ENCODE results near the gene TTC5. TPM values are rescaled to one million over a fixed set of nuclear protein-coding genes. Genes with fewer than 3 reads are reported as not detected.
A peak's percentile ranks its signal among the peaks of the same experiment; 100 is the strongest.
"Not testable (repeated sequence)": the region's sequence is repeated elsewhere in the genome, so short reads cannot be mapped to it uniquely, and the experiment has no call there.

The TTC5 gene
- total RNA-seq, 4 donors from 2014 or later, result 7.4 to 12.6 (median 10.0) TPM

- ATAC-seq (ENCODE audit: low FRiP score) (no peak), DNase-seq (ENCODE audit: low spot score) (no peak)
- no peak for TF ChIP-seq CTCF (IDR thresholded peaks at IDR 0.05)
Measured at GRCh38 chr14:20343862-20344220, 38.1 kb upstream of the TTC5 start.

GRCh38 chr14:20343092-20343861 lies 37.5 kb upstream of the TTC5 start, which contains the start of gene PARP2:
TSS of gene PARP2 (plus strand) at chr14:20343635. CDS start at chr14:20343642, 7 bp downstream.
- no peak for TF ChIP-seq CTCF (IDR thresholded peaks at IDR 0.05)
- ATAC-seq (ENCODE audit: low FRiP score), result peak; percentile 99
- DNase-seq (ENCODE audit: low spot score), result peak; percentile 92

GRCh38 chr14:20341646-20342045 lies 35.9 kb upstream of the TTC5 start:
- no peak for TF ChIP-seq CTCF (IDR thresholded peaks at IDR 0.05)
- DNase-seq (ENCODE audit: low spot score) (no peak), ATAC-seq (ENCODE audit: low FRiP score) (no peak)

GRCh38 chr14:20341032-20341431 lies 35.3 kb upstream of the TTC5 start:
- ATAC-seq (ENCODE audit: low FRiP score); DNase-seq (ENCODE audit: low spot score): not testable (repeated sequence)

- DNase-seq (ENCODE audit: low spot score), result no peak
- no peak for TF ChIP-seq CTCF (IDR thresholded peaks at IDR 0.05)
- ATAC-seq (ENCODE audit: low FRiP score), result no peak
Measured at GRCh38 chr14:20334017-20334416, 28.3 kb upstream of the TTC5 start.

- DNase-seq (ENCODE audit: low spot score) (no peak), ATAC-seq (ENCODE audit: low FRiP score) (no peak)
- TF ChIP-seq CTCF (IDR thresholded peaks at IDR 0.05), result no peak
Measured at GRCh38 chr14:20333494-20333841, 27.7 kb upstream of the TTC5 start.

- ATAC-seq (ENCODE audit: low FRiP score), result peak; percentile 99
- TF ChIP-seq CTCF (IDR thresholded peaks at IDR 0.05), result no peak
- DNase-seq (ENCODE audit: low spot score), result no peak
Measured at GRCh38 chr14:20332788-20333493, 27.2 kb upstream of the TTC5 start, which contains the start of gene CCNB1IP1. TSS of gene CCNB1IP1 (minus strand) at chr14:20333279. CDS start at chr14:20316523, 16,756 bp downstream.
